Astrocyte (in vitro differentiated cells and primary cell): ENCODE data around the gene NFIA. TPM values are rescaled to one million over a fixed set of nuclear protein-coding genes. Genes with fewer than 3 reads are reported as not detected.

Experiments
- DNase-seq: peaks from one replicate; pipeline ENCODE4 v3.0.0-alpha.2; 2010; ENCODE audit warnings: low read depth
- FAIRE-seq: peaks from 2 replicates; lab custom pipeline; 2011; peaks lifted over from hg19 to GRCh38; lab: Jason Lieb, UNC
- H2AFZ ChIP-seq: 2 replicates; pipeline ENCODE4 v1.6.0; 2012; ENCODE audit warnings: low read depth, low read length, inconsistent platforms
- H3K27ac ChIP-seq: 2 replicates; pipeline ENCODE4 v1.5.1; 2011; ENCODE audit warnings: low read depth, low read length, inconsistent platforms
- H3K27me3 ChIP-seq: 2 replicates; pipeline ENCODE4 v1.6.0; 2011; ENCODE audit warnings: low read length, inconsistent platforms; ENCODE audit not compliant: insufficient read depth
- H3K36me3 ChIP-seq: 2 replicates; pipeline ENCODE4 v1.5.1; 2011; ENCODE audit warnings: low read length, inconsistent platforms; ENCODE audit not compliant: insufficient read depth
- H3K4me1 ChIP-seq: 2 replicates; pipeline ENCODE4 v1.5.1; 2011; ENCODE audit warnings: low read length, inconsistent platforms; ENCODE audit not compliant: insufficient read depth
- H3K4me2 ChIP-seq: 2 replicates; pipeline ENCODE4 v1.6.0; 2012; ENCODE audit warnings: low read length, inconsistent platforms
- H3K4me3 ChIP-seq: 2 replicates; pipeline ENCODE4 v1.5.1; 2011; ENCODE audit warnings: low read depth, mild to moderate bottlenecking, low read length, inconsistent platforms; ENCODE audit not compliant: insufficient read depth
- H3K79me2 ChIP-seq: 2 replicates; pipeline ENCODE4 v1.6.0; 2012; ENCODE audit warnings: mild to moderate bottlenecking, low read length, inconsistent platforms; ENCODE audit not compliant: insufficient read depth
- H3K9ac ChIP-seq: 2 replicates; pipeline ENCODE4 v1.6.0; 2012; ENCODE audit warnings: mild to moderate bottlenecking, low read length, inconsistent platforms
- H3K9me3 ChIP-seq: 2 replicates; pipeline ENCODE4 v1.5.1; 2012; ENCODE audit warnings: low read depth, mild to moderate bottlenecking, low read length, inconsistent platforms; ENCODE audit not compliant: insufficient read depth
- H4K20me1 ChIP-seq: 2 replicates; pipeline ENCODE4 v1.6.0; 2012; ENCODE audit warnings: low read length, inconsistent platforms; ENCODE audit not compliant: insufficient read depth
- H3K27ac Mint-ChIP-seq: one replicate; pipeline ENCODE4 v1.8.0; 2021; ENCODE audit warnings: mild to moderate bottlenecking, mixed read lengths; ENCODE audit not compliant: unreplicated experiment
- H3K27me3 Mint-ChIP-seq: one replicate; pipeline ENCODE4 v1.8.0; 2021; ENCODE audit warnings: low read depth, mixed read lengths; ENCODE audit not compliant: unreplicated experiment
- H3K36me3 Mint-ChIP-seq: one replicate; pipeline ENCODE4 v1.8.0; 2021; ENCODE audit warnings: low read depth, mixed read lengths; ENCODE audit not compliant: unreplicated experiment
- H3K4me1 Mint-ChIP-seq: one replicate; pipeline ENCODE4 v1.8.0; 2021; ENCODE audit warnings: low read depth, mixed read lengths; ENCODE audit not compliant: unreplicated experiment
- H3K4me3 Mint-ChIP-seq: one replicate; pipeline ENCODE4 v1.8.0; 2021; ENCODE audit warnings: mild to moderate bottlenecking, moderate library complexity, mixed read lengths; ENCODE audit not compliant: unreplicated experiment
- H3K9me3 Mint-ChIP-seq: one replicate; pipeline ENCODE4 v1.8.0; 2021; ENCODE audit warnings: mild to moderate bottlenecking, mixed read lengths; ENCODE audit not compliant: unreplicated experiment
- EZH2 ChIP-seq: IDR thresholded peaks from 2 replicates; pipeline ENCODE4 v1.6.1; 2012; ENCODE audit warnings: mild to moderate bottlenecking, low read length, inconsistent platforms; ENCODE audit not compliant: insufficient read depth
- total RNA-seq: library from RNA; stranded (reverse); gene quantifications from 2 replicates; pipeline ENCODE4 v1.2.1, GENCODE V29; 2021
- TF ChIP-seq, protein P1 (sequence below): IDR thresholded peaks from 2 replicates; pipeline ENCODE4 v1.5.1; 2011; ENCODE audit warnings: low read depth, mild to moderate bottlenecking, inconsistent platforms, low read length, moderate library complexity; ENCODE audit not compliant: insufficient read depth

Gene NFIA
- total RNA-seq, 1 donor from 2014 or later = 4.6 TPM

DNA sequence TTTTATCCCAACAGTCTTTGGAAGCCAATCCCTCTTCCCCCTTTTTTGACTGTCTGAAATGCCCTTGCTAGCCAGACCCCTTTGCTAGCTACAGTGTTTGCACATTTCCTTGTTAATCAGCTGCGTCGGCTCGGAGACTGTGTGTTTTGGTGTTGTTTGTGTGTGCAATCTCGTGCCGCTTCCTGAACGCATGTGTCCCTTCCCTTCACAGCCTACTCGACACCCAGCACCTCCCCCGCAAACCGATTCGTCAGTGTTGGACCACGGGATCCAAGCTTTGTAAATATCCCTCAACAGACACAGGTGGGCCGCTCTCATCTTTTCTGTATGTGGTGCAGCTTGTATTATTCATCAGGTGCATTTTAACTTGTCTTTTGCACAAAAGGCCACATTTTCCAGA lies 343.9 kb downstream of the NFIA start:
- H3K9ac ChIP-seq = no peak overlapping the region
- no peak overlapping the region for H2AFZ ChIP-seq
- no peaks in the 10 kb centered on the region for H3K9me3 ChIP-seq
- H3K27ac Mint-ChIP-seq = no peak overlapping the region
- peaks cover 4% of the 10 kb centered on the region for H3K27me3 Mint-ChIP-seq
- no peaks in the 10 kb centered on the region for H3K4me1 Mint-ChIP-seq
- TF ChIP-seq EZH2 = no peak
- TF ChIP-seq, protein P1, sequence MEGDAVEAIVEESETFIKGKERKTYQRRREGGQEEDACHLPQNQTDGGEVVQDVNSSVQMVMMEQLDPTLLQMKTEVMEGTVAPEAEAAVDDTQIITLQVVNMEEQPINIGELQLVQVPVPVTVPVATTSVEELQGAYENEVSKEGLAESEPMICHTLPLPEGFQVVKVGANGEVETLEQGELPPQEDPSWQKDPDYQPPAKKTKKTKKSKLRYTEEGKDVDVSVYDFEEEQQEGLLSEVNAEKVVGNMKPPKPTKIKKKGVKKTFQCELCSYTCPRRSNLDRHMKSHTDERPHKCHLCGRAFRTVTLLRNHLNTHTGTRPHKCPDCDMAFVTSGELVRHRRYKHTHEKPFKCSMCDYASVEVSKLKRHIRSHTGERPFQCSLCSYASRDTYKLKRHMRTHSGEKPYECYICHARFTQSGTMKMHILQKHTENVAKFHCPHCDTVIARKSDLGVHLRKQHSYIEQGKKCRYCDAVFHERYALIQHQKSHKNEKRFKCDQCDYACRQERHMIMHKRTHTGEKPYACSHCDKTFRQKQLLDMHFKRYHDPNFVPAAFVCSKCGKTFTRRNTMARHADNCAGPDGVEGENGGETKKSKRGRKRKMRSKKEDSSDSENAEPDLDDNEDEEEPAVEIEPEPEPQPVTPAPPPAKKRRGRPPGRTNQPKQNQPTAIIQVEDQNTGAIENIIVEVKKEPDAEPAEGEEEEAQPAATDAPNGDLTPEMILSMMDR = no peak
- H3K27ac ChIP-seq = no peak overlapping the region
- H3K4me1 ChIP-seq = no peaks in the 10 kb centered on the region
- no peak overlapping the region for H3K4me2 ChIP-seq
- no peak overlapping the region for H3K4me3 Mint-ChIP-seq
- FAIRE-seq (no peak), DNase-seq (no peak)
- no peak overlapping the region for H3K4me3 ChIP-seq
- H3K9me3 Mint-ChIP-seq = no peaks in the 10 kb centered on the region
- H3K79me2 ChIP-seq = no peaks in the 10 kb centered on the region
- peaks cover 2% of the 10 kb centered on the region for H3K36me3 Mint-ChIP-seq
- no peaks in the 10 kb centered on the region for H3K36me3 ChIP-seq
- no peaks in the 10 kb centered on the region for H3K27me3 ChIP-seq
- no peaks in the 10 kb centered on the region for H4K20me1 ChIP-seq

DNA sequence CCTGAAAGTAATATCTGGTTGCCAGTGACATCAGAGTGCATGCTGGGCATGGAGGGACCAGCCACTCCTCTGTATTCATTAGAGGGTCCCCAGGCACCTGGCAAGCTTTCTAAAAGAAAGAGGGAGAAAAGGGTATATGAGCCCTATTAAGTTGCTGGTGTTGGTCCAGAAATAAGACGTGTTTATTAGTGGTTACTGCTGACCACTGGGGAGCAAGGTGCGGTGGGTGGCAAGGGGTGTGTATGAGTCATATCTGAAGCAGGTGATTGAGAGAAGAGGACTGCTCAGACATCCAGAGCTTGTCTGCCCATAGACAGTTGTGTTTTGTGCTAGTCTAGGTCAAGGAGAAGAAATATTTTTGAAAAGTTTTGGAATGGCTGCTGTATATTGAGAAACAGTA lies 344.5 kb downstream of the NFIA start:
- Histone ChIP-seq H3K79me2 (no peaks in the 10 kb centered on the region), H3K9ac (no peak overlapping the region), H3K4me1 (no peaks in the 10 kb centered on the region), H2AFZ (no peak overlapping the region), H3K36me3 (no peaks in the 10 kb centered on the region), H3K4me3 (no peak overlapping the region), H3K27ac (no peak overlapping the region), H4K20me1 (no peaks in the 10 kb centered on the region), H3K9me3 (no peaks in the 10 kb centered on the region), H3K27me3 (no peaks in the 10 kb centered on the region), H3K4me2 (no peak overlapping the region)
- FAIRE-seq (no peak), DNase-seq (no peak)
- Mint-ChIP-seq H3K4me1 (no peaks in the 10 kb centered on the region), H3K4me3 (no peak overlapping the region), H3K27ac (no peak overlapping the region), H3K36me3 (peaks cover 2% of the 10 kb centered on the region), H3K9me3 (no peaks in the 10 kb centered on the region), H3K27me3 (peaks cover 4% of the 10 kb centered on the region)
- TF ChIP-seq EZH2 = no peak
- TF ChIP-seq, protein P1 = no peak

DNA sequence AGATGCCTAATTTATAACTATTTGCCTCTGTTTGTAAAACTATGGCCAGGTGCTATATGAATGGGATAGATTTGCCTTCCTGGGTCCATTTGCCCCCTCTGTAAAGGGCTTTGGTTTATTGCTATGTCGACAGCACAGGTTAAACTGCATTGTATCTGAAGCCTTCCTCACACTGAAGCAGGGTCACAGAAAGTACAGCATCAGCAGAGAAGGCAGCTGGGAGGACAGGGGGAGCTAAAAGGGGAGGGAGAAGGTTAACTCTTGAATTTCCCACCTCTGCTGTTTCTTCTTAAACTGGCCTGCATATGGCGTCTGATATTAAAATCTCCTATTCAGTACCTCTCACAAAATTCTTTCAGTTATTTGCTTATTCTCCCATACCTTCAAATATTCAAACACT lies 345.1 kb downstream of the NFIA start:
- Histone ChIP-seq H3K4me3 (no peak overlapping the region), H3K4me1 (no peaks in the 10 kb centered on the region), H3K9ac (no peak overlapping the region), H3K27ac (no peak overlapping the region), H3K4me2 (no peak overlapping the region), H3K79me2 (no peaks in the 10 kb centered on the region), H2AFZ (no peak overlapping the region), H4K20me1 (no peaks in the 10 kb centered on the region), H3K9me3 (no peaks in the 10 kb centered on the region), H3K36me3 (no peaks in the 10 kb centered on the region), H3K27me3 (no peaks in the 10 kb centered on the region)
- no peak overlapping the region for H3K4me3 Mint-ChIP-seq
- TF ChIP-seq, protein P1 = no peak
- TF ChIP-seq EZH2 = no peak
- H3K36me3 Mint-ChIP-seq = peaks cover 2% of the 10 kb centered on the region
- H3K4me1 Mint-ChIP-seq = no peaks in the 10 kb centered on the region
- no peak overlapping the region for H3K27ac Mint-ChIP-seq
- H3K27me3 Mint-ChIP-seq = peaks cover 7% of the 10 kb centered on the region
- FAIRE-seq (no peak), DNase-seq (no peak)
- H3K9me3 Mint-ChIP-seq = no peaks in the 10 kb centered on the region
